OCI-LY7 (cell line): ENCODE measurements around the gene BBS9. TPM values are rescaled to one million over a fixed set of nuclear protein-coding genes. Genes with fewer than 3 reads are reported as not detected.

ENCODE experiments used
- BruUV-seq: library from RNA; stranded (reverse); fragments of 400-500 nt; replicated peaks from 2 replicates; lab custom pipeline; 2021; lab: Mats Ljungman, UMichigan
- CTCF ChIA-PET: fragments of 300-600 bp; sonication (Branson Sonifier 250); formaldehyde crosslinking; loops from one replicate; lab custom pipeline; 2022; ENCODE audit warnings: antibody characterized with exemption; ENCODE audit not compliant: unreplicated experiment; lab: Charles Lee
- POLR2A ChIA-PET: fragments of 300-600 bp; sonication (Branson Sonifier 250); formaldehyde crosslinking; loops from one replicate; lab custom pipeline; 2022; ENCODE audit warnings: antibody characterized with exemption; lab: Charles Lee
- DNase-seq: peaks from one replicate; pipeline ENCODE4 v3.0.0-alpha.2; 2015; ENCODE audit warnings: low spot score
- H2AFZ ChIP-seq: fragments of 200-600 bp; sonication (generic), shearing (Covaris generic); 2 replicates; pipeline ENCODE4 v1.6.1; 2014; ENCODE audit warnings: mild to moderate bottlenecking, antibody characterized with exemption, low read length, moderate library complexity
- H3K27ac ChIP-seq: fragments of 200-600 bp; sonication (generic); 2 replicates; pipeline ENCODE4 v1.5.1; 2014; ENCODE audit warnings: mixed run types, low read depth, mild to moderate bottlenecking, moderate library complexity, low read length, inconsistent platforms; ENCODE audit not compliant: poor library complexity, severe bottlenecking
- H3K36me3 ChIP-seq: fragments of 200-600 bp; sonication (generic); 2 replicates; pipeline ENCODE4 v1.6.1; 2014; ENCODE audit warnings: mild to moderate bottlenecking, antibody characterized with exemption, low read length, moderate library complexity, mixed read lengths; ENCODE audit not compliant: insufficient read depth
- H3K4me1 ChIP-seq: fragments of 200-600 bp; sonication (generic); 2 replicates; pipeline ENCODE4 v1.5.1; 2014; ENCODE audit warnings: mild to moderate bottlenecking, low read length; ENCODE audit not compliant: insufficient read depth, poor library complexity, severe bottlenecking
- H3K4me2 ChIP-seq: fragments of 200-600 bp; sonication (generic); 2 replicates; pipeline ENCODE4 v1.6.1; 2014; ENCODE audit warnings: mild to moderate bottlenecking, low read length
- H3K4me3 ChIP-seq: fragments of 200-600 bp; sonication (generic); 2 replicates; pipeline ENCODE4 v1.5.1; 2014; ENCODE audit warnings: mild to moderate bottlenecking, low read depth, low read length; ENCODE audit not compliant: poor library complexity, severe bottlenecking
- H3K79me2 ChIP-seq: fragments of 200-600 bp; sonication (generic); 2 replicates; pipeline ENCODE4 v1.6.1; 2016; ENCODE audit warnings: low read depth, mild to moderate bottlenecking, low read length, moderate library complexity, mixed read lengths; ENCODE audit not compliant: insufficient read depth
- H3K9me2 ChIP-seq: fragments of 200-600 bp; sonication (generic); 2 replicates; pipeline ENCODE4 v1.6.1; 2016; ENCODE audit warnings: mild to moderate bottlenecking, low read length, mixed read lengths; ENCODE audit not compliant: insufficient read depth
- H3K9me3 ChIP-seq: fragments of 200-600 bp; sonication (generic); 2 replicates; pipeline ENCODE4 v1.6.1; 2014; ENCODE audit warnings: mild to moderate bottlenecking, mixed run types, low read length, mixed read lengths
- H4K20me1 ChIP-seq: fragments of 200-600 bp; sonication (generic); 2 replicates; pipeline ENCODE4 v1.6.1; 2014; ENCODE audit warnings: mild to moderate bottlenecking, antibody characterized with exemption, low read length, moderate library complexity, mixed read lengths; ENCODE audit not compliant: insufficient read depth
- EZH2phosphoT487 ChIP-seq: fragments of 200-600 bp; sonication (generic); IDR thresholded peaks from 2 replicates; pipeline ENCODE4 v1.6.1; 2018; ENCODE audit warnings: low read depth, borderline replicate concordance, mild to moderate bottlenecking, mixed run types, antibody characterized with exemption, low read length, moderate library complexity, mixed read lengths
- intact Hi-C: fragments of 100-400 bp; cut with micrococcal nuclease; formaldehyde crosslinking; loops from one replicate; pipeline ENCODE4 v1.10.0; 2022; ENCODE audit not compliant: unreplicated experiment
- total RNA-seq, 2 experiments: library from RNA; depleted of rRNA in 1 of 2; stranded (reverse); fragments of >200 nt in 1 of 2; shearing (Covaris generic) in 1 of 2; gene quantifications; 2 replicates each; pipeline ENCODE4 v1.2.3, GENCODE V29; 2014 to 2022
- TF ChIP-seq, protein P1 (sequence below): fragments of 200-600 bp; sonication (generic); conservative IDR thresholded peaks from 2 replicates; pipeline ENCODE4 v1.5.1; 2014; ENCODE audit warnings: mild to moderate bottlenecking, antibody characterized with exemption, low read length, moderate library complexity, mixed read lengths

The BBS9 gene
- total RNA-seq, 2 experiments from 2014 or later = 6.8 to 14.8 TPM

DNA sequence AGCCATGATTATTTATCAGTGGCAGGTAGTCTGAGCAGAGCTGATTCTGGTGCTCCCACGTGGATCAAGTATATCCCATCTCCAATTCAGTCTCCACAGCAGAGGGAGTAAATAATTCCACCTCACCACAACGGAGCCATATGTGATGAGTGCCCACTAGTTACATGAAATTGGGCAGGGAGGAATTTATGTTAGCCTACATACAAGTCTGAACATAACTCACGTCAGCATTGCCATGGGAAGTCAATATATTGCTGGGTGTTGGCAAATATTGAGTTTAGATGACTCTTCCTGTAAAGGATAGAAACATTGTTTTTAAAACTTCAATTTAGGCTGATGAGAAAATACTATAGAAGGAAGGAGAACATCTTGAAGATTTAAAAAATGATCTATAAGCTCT, 507.0 kb downstream of the BBS9 start:
- Histone ChIP-seq H3K4me1 (no peaks in the 10 kb centered on the region), H3K9me2 (no peaks in the 10 kb centered on the region), H3K4me3 (no peak overlapping the region), H4K20me1 (no peaks in the 10 kb centered on the region), H3K79me2 (no peaks in the 10 kb centered on the region), H3K4me2 (no peak overlapping the region), H3K9me3 (no peaks in the 10 kb centered on the region), H3K27ac (no peak overlapping the region), H2AFZ (no peak overlapping the region), H3K36me3 (no peaks in the 10 kb centered on the region)
- intact Hi-C loops = no loop called here
- DNase-seq = no peak
- CTCF ChIA-PET = no interaction called here
- TF ChIP-seq, protein P1, sequence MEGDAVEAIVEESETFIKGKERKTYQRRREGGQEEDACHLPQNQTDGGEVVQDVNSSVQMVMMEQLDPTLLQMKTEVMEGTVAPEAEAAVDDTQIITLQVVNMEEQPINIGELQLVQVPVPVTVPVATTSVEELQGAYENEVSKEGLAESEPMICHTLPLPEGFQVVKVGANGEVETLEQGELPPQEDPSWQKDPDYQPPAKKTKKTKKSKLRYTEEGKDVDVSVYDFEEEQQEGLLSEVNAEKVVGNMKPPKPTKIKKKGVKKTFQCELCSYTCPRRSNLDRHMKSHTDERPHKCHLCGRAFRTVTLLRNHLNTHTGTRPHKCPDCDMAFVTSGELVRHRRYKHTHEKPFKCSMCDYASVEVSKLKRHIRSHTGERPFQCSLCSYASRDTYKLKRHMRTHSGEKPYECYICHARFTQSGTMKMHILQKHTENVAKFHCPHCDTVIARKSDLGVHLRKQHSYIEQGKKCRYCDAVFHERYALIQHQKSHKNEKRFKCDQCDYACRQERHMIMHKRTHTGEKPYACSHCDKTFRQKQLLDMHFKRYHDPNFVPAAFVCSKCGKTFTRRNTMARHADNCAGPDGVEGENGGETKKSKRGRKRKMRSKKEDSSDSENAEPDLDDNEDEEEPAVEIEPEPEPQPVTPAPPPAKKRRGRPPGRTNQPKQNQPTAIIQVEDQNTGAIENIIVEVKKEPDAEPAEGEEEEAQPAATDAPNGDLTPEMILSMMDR = no peak
- TF ChIP-seq EZH2phosphoT487 = no peak
- POLR2A ChIA-PET = interaction anchor here (0.6 kb wide), 1 partner anchor 50 kb away, joined by 3 read pairs; no protein-coding TSS in a partner anchor
- no TSS peak for BruUV-seq

DNA sequence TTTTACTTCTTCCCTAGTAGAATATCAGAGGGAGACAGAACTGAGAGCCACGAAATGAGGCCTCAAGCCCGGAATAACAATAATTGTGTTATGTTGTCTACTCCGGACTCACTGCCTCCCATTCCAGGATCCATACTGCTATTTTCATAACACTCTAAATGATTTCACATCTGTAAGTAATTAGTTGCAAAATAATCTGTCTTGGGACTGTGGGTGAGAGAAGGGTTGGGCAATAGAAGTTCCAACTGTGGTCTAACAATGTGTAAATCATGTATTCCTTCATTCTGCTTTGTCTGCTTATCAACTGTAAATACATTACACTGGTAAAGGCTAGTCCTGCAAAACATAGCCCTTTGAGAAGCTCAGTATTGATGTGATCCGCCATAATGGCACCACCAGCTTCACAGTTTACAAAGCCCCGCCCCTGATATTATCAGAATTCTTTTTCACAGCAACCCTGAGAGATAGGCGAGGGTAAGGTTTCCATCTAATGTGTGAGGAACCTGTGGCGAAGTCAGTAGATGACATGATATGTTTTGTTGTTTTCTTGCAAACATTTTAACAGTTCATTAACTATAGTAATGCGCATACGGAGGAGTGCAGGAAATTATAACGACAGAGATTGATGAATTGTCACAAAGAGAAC, 510.3 kb downstream of the BBS9 start:
- H3K4me3 ChIP-seq = no peak overlapping the region
- DNase-seq = no peak
- H2AFZ ChIP-seq = no peak overlapping the region
- POLR2A ChIA-PET = no interaction called here
- no peak overlapping the region for H3K27ac ChIP-seq
- no peaks in the 10 kb centered on the region for H4K20me1 ChIP-seq
- H3K4me2 ChIP-seq = no peak overlapping the region
- no peaks in the 10 kb centered on the region for H3K9me3 ChIP-seq
- intact Hi-C loops = no loop called here
- H3K9me2 ChIP-seq = no peaks in the 10 kb centered on the region
- CTCF ChIA-PET = no interaction called here
- H3K79me2 ChIP-seq = no peaks in the 10 kb centered on the region
- H3K4me1 ChIP-seq = no peaks in the 10 kb centered on the region
- TF ChIP-seq, protein P1 = no peak
- TF ChIP-seq EZH2phosphoT487 = no peak
- H3K36me3 ChIP-seq = no peaks in the 10 kb centered on the region
- BruUV-seq = no TSS peak

DNA sequence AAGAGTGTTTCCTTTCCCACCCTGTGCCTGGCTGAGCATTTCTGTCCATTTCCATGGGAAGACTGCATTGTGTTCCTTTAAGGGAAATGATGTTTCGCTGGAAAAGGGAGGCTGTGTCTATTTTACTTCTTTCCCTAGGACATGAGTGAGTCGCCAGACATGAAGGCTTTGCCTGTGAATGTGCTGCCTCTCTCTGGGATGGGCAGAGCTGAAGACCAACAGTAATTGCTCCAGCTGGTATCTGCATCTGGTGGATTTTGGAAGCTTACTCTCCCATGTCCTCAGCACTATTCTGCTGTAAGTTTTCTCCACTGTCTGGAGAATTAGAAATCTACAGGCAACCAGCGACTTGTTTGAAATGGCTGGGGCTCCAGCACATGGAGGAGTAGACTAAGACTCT, 511.4 kb downstream of the BBS9 start:
- no peaks in the 10 kb centered on the region for H3K4me1 ChIP-seq
- CTCF ChIA-PET = no interaction called here
- H3K27ac ChIP-seq = no peak overlapping the region
- no peaks in the 10 kb centered on the region for H3K9me2 ChIP-seq
- H4K20me1 ChIP-seq = no peaks in the 10 kb centered on the region
- no TSS peak for BruUV-seq
- H3K4me2 ChIP-seq = no peak overlapping the region
- intact Hi-C loops = no loop called here
- no peaks in the 10 kb centered on the region for H3K9me3 ChIP-seq
- no peaks in the 10 kb centered on the region for H3K79me2 ChIP-seq
- DNase-seq = no peak
- H3K36me3 ChIP-seq = no peaks in the 10 kb centered on the region
- TF ChIP-seq, protein P1 = no peak
- no peak for TF ChIP-seq EZH2phosphoT487
- no peak overlapping the region for H2AFZ ChIP-seq
- POLR2A ChIA-PET = interaction anchor here (0.5 to 1.1 kb wide), 2 partner anchors 14 to 489 kb away, joined by 3 to 4 read pairs; no protein-coding TSS in a partner anchor
- H3K4me3 ChIP-seq = no peak overlapping the region
